RWPE2 (cell line): ENCODE results near the gene CORO7.

ENCODE experiments used
- ATAC-seq: fragments of 200-7000 bp; cut with Tn5 transposase; 3 replicates; pipeline ENCODE4 v1.9.1; 2021; ENCODE audit warnings: low read depth
- DNase-seq: peaks from one replicate; pipeline ENCODE4 v3.0.0-alpha.2; 2020; ENCODE audit warnings: low spot score
- H3K27ac ChIP-seq: fragments of 450-650 bp; 2 replicates; pipeline ENCODE4 v1.5.1; 2017; ENCODE audit warnings: mild to moderate bottlenecking; ENCODE audit not compliant: poor library complexity, severe bottlenecking
- H3K27me3 ChIP-seq: fragments of 250-450 bp; sonication (Bioruptor Pico); 2 replicates; pipeline ENCODE4 v1.5.1; 2021; ENCODE audit warnings: mild to moderate bottlenecking, moderate library complexity; ENCODE audit not compliant: insufficient read depth, poor library complexity, severe bottlenecking
- H3K36me3 ChIP-seq: fragments of 250-450 bp; sonication (Bioruptor Pico); 2 replicates; pipeline ENCODE4 v1.5.1; 2020; ENCODE audit warnings: low read depth, mild to moderate bottlenecking, moderate library complexity
- H3K4me1 ChIP-seq: fragments of 250-450 bp; sonication (Bioruptor Pico); 2 replicates; pipeline ENCODE4 v1.5.1; 2021; ENCODE audit warnings: mild to moderate bottlenecking, moderate library complexity; ENCODE audit not compliant: insufficient read depth, poor library complexity, severe bottlenecking
- H3K4me3 ChIP-seq: fragments of 250-450 bp; sonication (Bioruptor Pico); 2 replicates; pipeline ENCODE4 v1.5.1; 2021; ENCODE audit warnings: mild to moderate bottlenecking, moderate library complexity; ENCODE audit not compliant: severe bottlenecking
- H3K9me3 ChIP-seq: fragments of 250-450 bp; sonication (Bioruptor Pico); 2 replicates; pipeline ENCODE4 v1.5.1; 2021; ENCODE audit warnings: mild to moderate bottlenecking, moderate library complexity; ENCODE audit not compliant: severe bottlenecking
- TF ChIP-seq, protein P1 (sequence below): fragments of 450-650 bp; IDR thresholded peaks from one replicate; pipeline ENCODE4 v1.5.1; 2017; ENCODE audit warnings: mild to moderate bottlenecking, moderate library complexity; ENCODE audit not compliant: poor library complexity, severe bottlenecking

Gene CORO7

DNA sequence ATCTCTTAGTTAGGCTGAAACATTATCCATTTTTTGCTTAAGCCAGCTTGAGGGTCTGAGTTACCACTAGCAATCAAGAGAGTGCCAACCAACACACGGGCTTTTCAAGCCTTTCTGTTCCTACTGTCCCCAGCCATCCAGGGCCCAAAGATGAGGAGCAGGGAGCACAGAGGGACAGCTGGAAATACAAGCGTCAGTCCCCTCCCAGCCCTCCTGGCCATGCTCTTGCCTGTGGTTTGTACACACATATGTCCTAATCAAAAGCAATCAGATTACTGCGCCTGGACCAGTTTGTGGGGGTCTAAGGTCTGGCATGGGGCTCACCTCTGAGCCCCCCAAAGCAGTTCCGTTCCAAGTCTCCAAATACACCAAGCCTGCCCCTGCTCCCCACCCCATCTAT, 3.5 kb downstream of the CORO7 start:
- no peaks in the 10 kb centered on the region for H3K27me3 ChIP-seq
- ATAC-seq: no peak
- no peak overlapping the region for H3K27ac ChIP-seq
- TF ChIP-seq, protein P1, sequence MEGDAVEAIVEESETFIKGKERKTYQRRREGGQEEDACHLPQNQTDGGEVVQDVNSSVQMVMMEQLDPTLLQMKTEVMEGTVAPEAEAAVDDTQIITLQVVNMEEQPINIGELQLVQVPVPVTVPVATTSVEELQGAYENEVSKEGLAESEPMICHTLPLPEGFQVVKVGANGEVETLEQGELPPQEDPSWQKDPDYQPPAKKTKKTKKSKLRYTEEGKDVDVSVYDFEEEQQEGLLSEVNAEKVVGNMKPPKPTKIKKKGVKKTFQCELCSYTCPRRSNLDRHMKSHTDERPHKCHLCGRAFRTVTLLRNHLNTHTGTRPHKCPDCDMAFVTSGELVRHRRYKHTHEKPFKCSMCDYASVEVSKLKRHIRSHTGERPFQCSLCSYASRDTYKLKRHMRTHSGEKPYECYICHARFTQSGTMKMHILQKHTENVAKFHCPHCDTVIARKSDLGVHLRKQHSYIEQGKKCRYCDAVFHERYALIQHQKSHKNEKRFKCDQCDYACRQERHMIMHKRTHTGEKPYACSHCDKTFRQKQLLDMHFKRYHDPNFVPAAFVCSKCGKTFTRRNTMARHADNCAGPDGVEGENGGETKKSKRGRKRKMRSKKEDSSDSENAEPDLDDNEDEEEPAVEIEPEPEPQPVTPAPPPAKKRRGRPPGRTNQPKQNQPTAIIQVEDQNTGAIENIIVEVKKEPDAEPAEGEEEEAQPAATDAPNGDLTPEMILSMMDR: no peak
- H3K4me3 ChIP-seq: no peak overlapping the region
- no peaks in the 10 kb centered on the region for H3K9me3 ChIP-seq
- no peak for DNase-seq
- peaks cover 20% of the 10 kb centered on the region for H3K4me1 ChIP-seq
- H3K36me3 ChIP-seq: peaks cover 12% of the 10 kb centered on the region

DNA sequence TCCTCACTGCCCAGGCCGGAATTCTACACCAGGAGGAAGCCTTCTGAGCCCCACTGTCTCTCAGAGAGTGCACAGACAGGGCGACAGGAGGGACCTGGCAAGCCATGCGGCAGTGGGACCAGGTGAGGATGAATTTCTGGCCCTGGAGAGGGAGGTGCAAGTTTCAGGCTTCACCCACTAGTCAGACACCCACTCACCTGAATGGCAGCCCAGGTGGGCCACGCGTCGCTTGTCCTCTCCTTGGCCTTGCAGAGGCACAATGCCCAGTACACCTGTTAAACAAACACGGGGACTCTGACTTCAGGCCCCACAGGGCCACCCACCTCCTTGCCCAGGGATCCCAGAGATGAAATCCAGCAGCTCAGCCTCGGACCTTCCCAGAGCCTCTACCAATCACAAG, 4.2 kb downstream of the CORO7 start:
- TF ChIP-seq, protein P1: no peak
- Histone ChIP-seq H3K9me3 (no peaks in the 10 kb centered on the region), H3K4me3 (no peak overlapping the region), H3K27me3 (no peaks in the 10 kb centered on the region), H3K27ac (no peak overlapping the region), H3K36me3 (peaks cover 18% of the 10 kb centered on the region), H3K4me1 (peaks cover 20% of the 10 kb centered on the region)
- ATAC-seq (no peak), DNase-seq (no peak)

DNA sequence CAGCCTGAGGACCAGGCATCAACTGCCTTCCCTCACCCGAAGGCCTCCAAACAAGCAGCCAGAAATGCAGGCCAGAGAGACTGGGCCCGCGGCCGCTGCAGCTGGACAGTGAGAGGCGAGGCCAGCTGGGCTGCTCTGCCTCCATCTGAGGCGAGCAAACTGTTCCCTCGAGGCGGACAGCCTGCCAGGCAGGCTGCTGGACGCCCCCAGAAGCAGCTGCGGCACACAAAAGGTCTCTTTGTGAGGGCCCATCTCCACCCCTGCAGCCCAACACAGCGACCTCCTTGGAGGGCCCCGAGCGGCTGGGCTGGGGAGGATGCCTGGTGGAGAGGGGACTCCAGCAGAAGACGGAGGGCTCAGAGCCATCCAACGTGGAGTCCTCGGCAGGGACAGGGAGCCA, 4.7 kb downstream of the CORO7 start:
- no peak overlapping the region for H3K27ac ChIP-seq
- peaks cover 21% of the 10 kb centered on the region for H3K36me3 ChIP-seq
- no peaks in the 10 kb centered on the region for H3K27me3 ChIP-seq
- H3K4me1 ChIP-seq: peaks cover 20% of the 10 kb centered on the region
- no peak for DNase-seq
- H3K9me3 ChIP-seq: no peaks in the 10 kb centered on the region
- TF ChIP-seq, protein P1: no peak
- no peak for ATAC-seq
- no peak overlapping the region for H3K4me3 ChIP-seq

DNA sequence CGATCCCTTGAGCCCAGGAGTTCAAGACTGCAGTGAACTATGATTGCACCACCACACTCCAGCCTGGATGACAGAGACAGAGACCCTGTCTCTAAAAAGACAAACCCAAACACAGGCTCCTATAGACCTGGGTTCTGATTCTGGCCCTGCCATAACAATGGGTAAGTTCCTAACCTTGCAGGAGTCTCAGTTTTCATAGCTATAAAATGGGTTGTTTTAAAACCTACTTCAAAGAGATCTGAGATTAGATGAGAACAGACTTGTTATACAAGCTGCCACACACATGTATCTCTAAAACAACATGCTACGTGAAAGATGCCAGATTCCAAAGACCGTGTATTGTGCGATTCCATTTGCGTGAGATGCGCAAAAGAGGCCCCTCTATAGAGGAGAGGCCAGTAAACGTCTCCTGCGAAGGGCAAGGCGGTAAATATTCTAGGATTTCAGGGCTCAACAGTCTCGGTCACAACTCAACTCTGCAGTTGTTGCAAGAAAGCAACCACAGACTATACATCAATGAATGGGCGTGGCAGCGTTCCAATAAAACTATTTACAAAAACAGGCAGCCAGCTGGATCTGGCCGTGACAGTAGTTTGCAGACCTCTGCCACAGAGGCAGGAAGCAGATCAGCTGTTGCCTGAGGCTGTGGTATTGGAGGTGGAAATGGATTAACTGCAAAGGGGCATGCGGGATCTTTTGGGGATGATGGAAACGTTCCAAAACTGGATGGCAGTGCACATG, 5.9 kb downstream of the CORO7 start:
- Histone ChIP-seq H3K36me3 (peaks cover 27% of the 10 kb centered on the region), H3K4me3 (no peak overlapping the region), H3K9me3 (no peaks in the 10 kb centered on the region), H3K4me1 (peaks cover 20% of the 10 kb centered on the region), H3K27ac (no peak overlapping the region), H3K27me3 (no peaks in the 10 kb centered on the region)
- DNase-seq (no peak), ATAC-seq (peak; percentile 9; the same call in 2 of the 3 replicates)
- TF ChIP-seq, protein P1: no peak

DNA sequence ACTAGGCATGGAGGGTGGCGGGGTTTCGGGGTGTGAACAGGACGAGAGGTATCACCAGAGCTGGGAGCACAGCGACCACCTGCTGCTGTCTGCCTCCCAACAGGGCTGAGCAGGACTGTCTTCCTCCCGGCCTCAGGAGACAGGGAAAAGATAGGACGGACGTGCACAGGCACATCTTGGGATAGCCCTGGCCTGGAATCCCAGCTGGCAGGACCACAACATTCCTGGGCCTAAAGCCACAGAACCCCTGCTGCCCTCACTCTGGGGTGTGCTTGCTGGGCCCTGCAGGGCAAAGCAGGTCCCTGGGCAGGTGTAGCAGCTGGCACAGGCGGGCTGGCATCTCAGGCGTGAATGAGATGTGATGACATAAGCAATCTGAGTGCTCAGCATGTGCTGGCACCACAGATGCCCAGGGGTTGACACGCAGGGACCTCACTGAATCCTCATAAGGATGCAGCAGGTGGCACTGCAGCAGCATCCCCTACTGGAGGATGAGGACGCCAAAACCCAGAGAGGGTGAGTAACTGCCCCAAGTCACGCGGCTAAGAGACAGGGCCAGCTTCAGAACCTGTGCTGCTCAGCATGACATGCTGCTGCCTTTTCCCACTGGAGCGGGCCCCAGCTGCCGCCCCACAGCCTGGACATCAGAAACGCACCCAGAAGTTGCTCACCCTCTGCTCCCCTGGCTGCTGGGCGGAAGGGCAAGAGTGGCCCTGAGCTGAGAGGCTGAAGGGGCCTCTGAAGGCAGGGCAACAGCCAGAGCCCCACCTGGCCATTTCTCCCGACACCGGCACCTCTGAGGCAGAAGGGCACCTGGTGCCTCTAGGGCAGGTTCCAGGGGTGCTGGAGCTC, 7.1 kb downstream of the CORO7 start:
- no peak overlapping the region for H3K4me3 ChIP-seq
- peak; percentile 61 for DNase-seq
- peaks cover 27% of the 10 kb centered on the region for H3K36me3 ChIP-seq
- H3K9me3 ChIP-seq: no peaks in the 10 kb centered on the region
- TF ChIP-seq, protein P1: peak; percentile 47
- peaks cover 15% of the 10 kb centered on the region for H3K4me1 ChIP-seq
- no peaks in the 10 kb centered on the region for H3K27me3 ChIP-seq
- peak; percentile 69 for ATAC-seq
- H3K27ac ChIP-seq: peak overlapping the region; percentile 12
